LNCaP clone FGC (cell line): ENCODE measurements around the gene ATP8A1.

ENCODE experiments used
- DNase-seq: peaks from one replicate; pipeline ENCODE4 v3.0.0-alpha.2; 2011; ENCODE audit warnings: low read depth
- H3K4me3 ChIP-seq: 2 replicates; pipeline ENCODE4 v1.5.1; 2011; ENCODE audit warnings: mild to moderate bottlenecking, low read depth, low read length, control low read depth
- CTCF ChIP-seq: IDR thresholded peaks from 2 replicates; pipeline ENCODE4 v1.5.1; 2012; ENCODE audit warnings: mild to moderate bottlenecking; ENCODE audit not compliant: control insufficient read depth, insufficient read depth; ENCODE audit errors: extremely low read depth

Gene ATP8A1

DNA sequence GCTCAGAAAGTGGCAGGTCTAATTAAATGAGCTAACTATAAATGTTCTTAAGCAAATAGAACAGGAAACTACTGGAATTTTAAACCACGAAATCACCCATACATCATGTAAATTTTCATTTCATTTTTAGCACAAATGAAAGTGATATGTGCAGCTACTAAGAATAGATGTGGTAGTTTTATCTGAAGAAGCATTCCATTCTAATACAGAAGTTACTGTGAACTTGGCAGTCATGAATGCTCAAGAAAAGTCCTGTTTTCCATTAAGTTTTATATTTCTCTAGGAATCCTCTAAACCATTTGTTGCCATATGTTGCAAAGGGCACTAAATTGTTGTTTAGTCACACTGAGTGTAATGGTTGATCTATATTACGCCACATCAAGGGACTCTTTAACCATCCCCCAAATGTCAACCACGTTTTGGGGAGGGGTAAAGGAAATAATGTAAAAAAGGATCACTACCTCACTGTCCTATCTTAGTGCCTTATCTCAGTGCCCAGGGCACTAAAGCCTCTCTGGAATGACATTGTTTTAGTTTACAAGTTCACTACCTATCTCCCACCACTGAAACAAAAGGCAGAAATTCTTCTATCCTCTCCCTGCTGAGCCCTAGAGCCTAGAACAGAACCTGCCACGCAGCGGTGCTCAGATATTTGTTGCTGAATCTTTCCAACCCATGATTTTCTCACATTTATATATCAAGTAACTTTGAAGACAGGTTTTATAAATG is 141.6 kb downstream of the ATP8A1 start:
- H3K4me3 ChIP-seq: no peak overlapping the region
- TF ChIP-seq CTCF: no peak
- DNase-seq: no peak

- no peak for DNase-seq
- H3K4me3 ChIP-seq: no peak overlapping the region
- TF ChIP-seq CTCF: no peak
Measured at GRCh38 chr4:42513748-42514492, 143.0 kb downstream of the ATP8A1 start.

- no peak overlapping the region for H3K4me3 ChIP-seq
- DNase-seq: no peak
- TF ChIP-seq CTCF: no peak
Measured at GRCh38 chr4:42512226-42512625, 144.7 kb downstream of the ATP8A1 start.

DNA sequence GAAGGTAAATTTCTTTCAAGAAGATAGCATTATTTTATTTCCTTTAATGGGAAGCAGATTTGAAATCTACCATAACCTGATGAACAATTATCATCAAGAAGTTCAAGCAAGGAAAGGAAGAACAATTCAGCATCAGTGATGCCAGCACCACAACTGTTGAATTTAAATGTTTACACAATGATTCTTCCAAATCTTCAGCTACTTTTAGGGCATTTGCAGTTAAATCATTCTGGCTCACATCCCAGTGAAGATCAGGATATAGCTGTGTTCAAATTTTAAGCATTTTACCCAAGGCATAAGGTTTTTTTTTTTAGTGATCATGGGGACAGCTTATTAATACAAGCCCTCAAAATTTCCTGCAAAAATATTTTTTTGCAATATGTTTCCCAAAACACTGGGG is 146.7 kb downstream of the ATP8A1 start:
- TF ChIP-seq CTCF: no peak
- DNase-seq: no peak
- H3K4me3 ChIP-seq: no peak overlapping the region

- TF ChIP-seq CTCF: no peak
- DNase-seq: no peak
- H3K4me3 ChIP-seq: no peak overlapping the region
Measured at GRCh38 chr4:42501624-42502401, 155.1 kb downstream of the ATP8A1 start.

GRCh38 chr4:42498040-42498439 is 158.9 kb downstream of the ATP8A1 start:
- no peak for DNase-seq
- TF ChIP-seq CTCF: no peak
- no peak overlapping the region for H3K4me3 ChIP-seq
